ENCODE data around the gene CALCOCO1. TPM values are rescaled to one million over a fixed set of nuclear protein-coding genes. Genes with fewer than 3 reads are reported as not detected.

Gene CALCOCO1
- total and polyA plus RNA-seq, 8 donors: 74.8 to 186 (median 134) TPM

GRCh38 chr12:53709671-53710070 is 17.6 kb downstream of the CALCOCO1 start:
- ATAC-seq: no peak
- H3K4me1 ChIP-seq: no peaks in the 10 kb centered on the region

GRCh38 chr12:53706080-53706479 is 21.2 kb downstream of the CALCOCO1 start:
- Histone ChIP-seq H3K27me3 (peaks cover 4 to 68% of the 10 kb centered on the region in 2 donors), H3K4me3 (no peak overlapping the region), H3K9me3 (no peaks in the 10 kb centered on the region), H3K4me1 (no peaks in the 10 kb centered on the region), H3K27ac (no peak overlapping the region), H3K36me3 (no peaks in the 10 kb centered on the region)
- ATAC-seq (no peak), DNase-seq (no peak)
- TF ChIP-seq CTCF (IDR thresholded peaks at IDR 0.05): no peak
- intact Hi-C loops (cut with DNase I): no loop called here

More at GRCh38 chr12:53709671-53710070, 17.6 kb downstream of the CALCOCO1 start:
- intact Hi-C loops (cut with DNase I): no loop called here
- Histone ChIP-seq H3K27me3 (peaks cover 0 to 32% of the 10 kb centered on the region in 2 donors), H3K27ac (no peak overlapping the region), H3K9me3 (no peaks in the 10 kb centered on the region), H3K4me3 (no peak overlapping the region), H3K36me3 (peaks cover 0 to 33% of the 10 kb centered on the region in 2 donors)
- TF ChIP-seq CTCF (IDR thresholded peaks at IDR 0.05): no peak
- no peak for DNase-seq

- intact Hi-C loops (cut with DNase I): loop anchor here in 1 of 2 donors (5.0 kb wide), 1 partner anchor 39 kb away; no protein-coding TSS in a partner anchor
- Histone ChIP-seq H3K27ac (no peak overlapping the region), H3K4me3 (no peak overlapping the region), H3K27me3 (peaks cover 16 to 89% of the 10 kb centered on the region in 2 donors), H3K4me1 (no peaks in the 10 kb centered on the region), H3K36me3 (no peaks in the 10 kb centered on the region), H3K9me3 (no peaks in the 10 kb centered on the region)
- no peak for TF ChIP-seq CTCF (IDR thresholded peaks at IDR 0.05)
- ATAC-seq (no peak), DNase-seq (no peak)
These were observed 23.5 kb downstream of the CALCOCO1 start for GRCh38 chr12:53703756-53704155.

GRCh38 chr12:53701518-53702264 is 25.6 kb downstream of the CALCOCO1 start:
- peak; percentile 95 for ATAC-seq
- TF ChIP-seq CTCF (IDR thresholded peaks at IDR 0.05): peak; percentile 88 to 89
- Histone ChIP-seq H3K4me3 (no peak overlapping the region), H3K27me3 (peaks cover 32 to 98% of the 10 kb centered on the region in 2 donors), H3K9me3 (no peaks in the 10 kb centered on the region), H3K27ac (no peak overlapping the region), H3K4me1 (peaks cover 0 to 4% of the 10 kb centered on the region in 2 donors), H3K36me3 (no peaks in the 10 kb centered on the region)
- intact Hi-C loops (cut with DNase I): loop anchor here in 1 of 2 donors (5.0 kb wide), 1 partner anchor 41 kb away; no protein-coding TSS in a partner anchor
- peak in 3 of 4 donors; percentile 73 to 92 (median 80) for DNase-seq

- Histone ChIP-seq H3K36me3 (no peaks in the 10 kb centered on the region), H3K27ac (no peak overlapping the region), H3K4me3 (no peak overlapping the region), H3K27me3 (peaks cover 43 to 98% of the 10 kb centered on the region in 2 donors), H3K9me3 (no peaks in the 10 kb centered on the region), H3K4me1 (peaks cover 9 to 15% of the 10 kb centered on the region in 2 donors)
- no peak for TF ChIP-seq CTCF (IDR thresholded peaks at IDR 0.05)
- DNase-seq (peak in 1 of 4 donors; percentile 41), ATAC-seq (peak; percentile 66)
- intact Hi-C loops (cut with DNase I): loop anchor here in 1 of 2 donors (5.0 kb wide), 1 partner anchor 42 kb away; no protein-coding TSS in a partner anchor
These were observed 26.7 kb downstream of the CALCOCO1 start for GRCh38 chr12:53700567-53700966.

Data from left lung (tissue), 10 donors.